Kidney glomerular epithelial cell (primary cell): ENCODE results near the gene DUSP3.

Experiments used
- DNase-seq: peaks from one replicate; lab custom pipeline; 2025; lab: John Stamatoyannopoulos, UW

Gene DUSP3

DNA sequence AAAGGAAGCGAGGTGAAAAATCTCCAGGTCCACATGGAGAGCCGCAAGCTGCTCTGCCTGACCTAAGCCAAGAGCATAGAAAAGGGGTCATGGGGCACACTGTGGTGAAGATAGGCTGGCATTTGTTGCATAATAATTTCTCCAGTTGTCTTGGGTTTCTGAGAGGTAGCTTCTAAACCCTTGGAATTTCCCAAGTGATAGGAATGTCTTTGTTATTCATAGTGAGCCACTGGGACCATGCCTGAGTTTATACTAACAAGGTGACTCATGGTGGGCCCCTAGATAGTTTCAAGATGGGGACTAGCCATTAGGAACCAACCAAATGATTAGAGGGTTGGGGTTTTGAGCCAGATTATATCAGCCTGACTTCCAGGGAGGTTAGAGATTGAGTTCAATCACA is 45.8 kb downstream of the DUSP3 start:
- peak; percentile 91 for DNase-seq

DNA sequence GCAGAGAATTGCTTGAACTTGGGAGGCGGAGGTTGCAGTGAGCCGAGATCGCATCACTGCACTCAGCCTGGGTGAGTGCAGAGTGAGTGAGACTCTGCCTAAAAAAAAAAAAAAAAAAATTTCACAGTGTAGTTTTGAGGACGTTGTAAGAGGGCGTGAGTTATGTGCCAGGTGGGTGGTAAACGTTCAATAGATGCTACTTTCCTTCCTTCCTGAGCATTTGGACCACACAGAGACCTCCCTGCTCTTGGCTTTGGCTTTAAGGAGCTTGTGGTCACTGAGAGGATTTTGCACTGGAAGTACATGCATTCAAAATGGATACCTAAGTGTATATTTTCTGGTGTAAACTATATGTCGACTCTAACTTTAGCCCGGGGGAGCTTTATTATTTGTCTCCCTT is 50.7 kb downstream of the DUSP3 start:
- DNase-seq = no peak

DNA sequence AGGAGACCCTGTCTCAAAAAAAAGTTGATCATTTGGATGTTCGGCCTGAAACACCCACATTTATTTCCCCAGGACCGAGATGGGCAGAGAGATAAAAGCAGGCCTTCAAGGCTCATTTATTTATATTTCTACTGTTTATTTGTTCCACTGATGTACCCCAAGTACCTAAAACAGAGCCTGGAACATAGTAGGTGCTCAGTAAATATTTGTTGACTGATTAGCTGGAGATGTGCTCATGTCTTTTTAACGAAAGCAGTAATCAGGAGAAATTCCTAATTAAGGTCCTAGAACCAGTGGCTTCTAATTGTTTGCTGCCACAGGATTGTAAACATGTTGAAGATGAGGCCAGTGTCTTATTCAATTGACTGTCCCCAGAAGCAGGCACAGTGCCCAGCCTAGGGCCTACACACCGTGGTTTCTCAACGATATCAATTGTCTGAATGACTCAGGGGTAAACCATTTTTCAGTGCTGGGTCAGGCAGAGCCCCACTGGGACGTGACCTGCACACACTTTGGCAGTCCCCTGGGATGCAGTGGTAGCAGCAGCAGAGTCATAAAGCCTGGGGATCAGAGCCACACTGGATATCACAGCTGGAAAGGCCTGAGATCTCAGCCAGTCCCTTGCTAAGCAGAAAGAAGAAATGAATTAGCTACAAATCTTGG is 54.9 kb downstream of the DUSP3 start:
- peak; percentile 40 for DNase-seq

DNA sequence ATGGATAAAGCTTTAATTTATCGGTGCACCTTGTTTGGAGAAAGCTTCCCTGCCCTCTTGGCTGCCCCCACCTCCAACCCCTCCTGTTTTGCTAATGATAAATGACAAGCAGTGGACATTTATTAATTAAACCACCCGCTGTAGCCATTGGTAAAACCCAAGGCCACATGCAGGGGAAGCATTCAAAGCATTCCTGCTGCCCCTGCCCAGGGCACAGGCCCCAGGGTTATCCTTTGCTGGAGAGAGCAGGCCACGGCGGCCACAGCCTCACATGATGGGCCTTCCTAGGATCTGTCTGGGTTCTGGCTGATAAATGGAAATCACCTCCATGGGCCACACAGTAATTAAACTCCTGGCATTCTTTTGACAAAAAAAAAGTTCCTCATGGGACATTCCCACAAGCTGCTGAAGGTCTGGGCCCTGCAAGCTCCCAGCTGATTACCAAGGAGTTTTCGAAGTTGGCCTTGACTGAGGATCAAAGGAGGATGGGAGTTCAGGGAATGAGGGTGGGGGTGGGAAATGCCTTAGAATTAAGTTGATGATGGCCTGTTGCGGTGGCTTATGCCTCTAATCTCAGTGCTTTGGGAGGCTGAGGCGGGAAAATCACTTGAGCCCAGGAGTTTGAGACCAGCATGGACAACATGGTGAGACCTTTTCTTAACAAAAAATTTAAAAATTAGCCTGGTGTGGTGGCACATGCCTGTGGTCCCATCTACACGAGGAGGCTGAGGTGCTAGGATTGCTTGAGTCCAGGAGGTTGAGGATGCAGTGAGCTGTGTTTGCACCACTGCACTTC is 55.7 kb downstream of the DUSP3 start:
- DNase-seq = no peak

DNA sequence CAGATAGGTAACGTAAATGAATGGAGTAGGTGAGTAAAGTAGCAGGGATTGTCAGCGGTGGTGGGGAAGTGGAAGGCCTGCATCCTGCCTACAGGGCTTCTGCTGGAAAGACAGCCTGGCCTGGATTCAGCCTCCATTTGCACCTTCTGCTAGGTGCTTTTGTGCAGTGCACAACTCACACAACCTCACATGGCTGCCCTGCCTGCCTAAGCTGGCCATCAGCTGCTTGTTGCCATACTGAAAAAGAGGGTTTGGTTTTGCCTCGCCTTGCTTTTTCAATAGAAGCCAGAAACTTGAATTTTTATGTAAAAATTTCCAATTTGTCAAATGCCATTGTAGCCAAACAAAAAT is 56.5 kb downstream of the DUSP3 start:
- no peak for DNase-seq

DNA sequence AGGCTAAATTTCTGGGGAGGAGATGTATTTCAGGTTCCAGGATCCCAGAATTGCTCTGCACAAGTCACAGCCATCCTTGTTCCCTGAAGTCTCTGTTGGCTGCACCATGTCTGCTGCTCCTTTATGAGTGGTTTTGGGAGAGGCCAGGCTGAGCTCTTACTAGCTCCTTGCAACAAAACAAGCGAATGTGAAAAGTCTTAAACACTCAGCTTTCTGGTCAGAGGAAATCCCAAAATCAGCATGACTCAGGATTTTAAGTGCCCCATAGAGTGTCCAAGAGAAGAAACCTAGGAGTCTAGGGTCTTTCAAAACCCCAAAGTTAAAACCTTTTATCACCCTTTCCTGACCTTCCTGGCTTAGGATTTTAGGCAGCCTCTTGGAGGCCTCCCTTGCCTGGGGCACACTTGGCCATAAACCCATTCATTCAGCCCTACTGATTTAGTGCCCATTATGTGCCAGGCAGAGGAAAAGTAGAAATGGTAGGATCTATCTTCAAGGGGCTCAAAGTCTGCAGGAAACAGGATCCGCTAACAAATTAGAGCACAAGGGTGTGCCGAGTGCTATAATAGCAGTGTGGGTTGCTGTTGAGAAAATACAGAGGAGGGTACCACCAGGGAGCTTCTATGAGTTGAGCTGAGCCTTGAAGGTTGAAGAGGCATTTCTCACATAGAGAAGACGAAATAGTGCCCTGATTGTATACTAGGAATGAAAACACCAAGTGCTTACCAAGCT is 57.1 kb downstream of the DUSP3 start:
- DNase-seq = no peak

DNA sequence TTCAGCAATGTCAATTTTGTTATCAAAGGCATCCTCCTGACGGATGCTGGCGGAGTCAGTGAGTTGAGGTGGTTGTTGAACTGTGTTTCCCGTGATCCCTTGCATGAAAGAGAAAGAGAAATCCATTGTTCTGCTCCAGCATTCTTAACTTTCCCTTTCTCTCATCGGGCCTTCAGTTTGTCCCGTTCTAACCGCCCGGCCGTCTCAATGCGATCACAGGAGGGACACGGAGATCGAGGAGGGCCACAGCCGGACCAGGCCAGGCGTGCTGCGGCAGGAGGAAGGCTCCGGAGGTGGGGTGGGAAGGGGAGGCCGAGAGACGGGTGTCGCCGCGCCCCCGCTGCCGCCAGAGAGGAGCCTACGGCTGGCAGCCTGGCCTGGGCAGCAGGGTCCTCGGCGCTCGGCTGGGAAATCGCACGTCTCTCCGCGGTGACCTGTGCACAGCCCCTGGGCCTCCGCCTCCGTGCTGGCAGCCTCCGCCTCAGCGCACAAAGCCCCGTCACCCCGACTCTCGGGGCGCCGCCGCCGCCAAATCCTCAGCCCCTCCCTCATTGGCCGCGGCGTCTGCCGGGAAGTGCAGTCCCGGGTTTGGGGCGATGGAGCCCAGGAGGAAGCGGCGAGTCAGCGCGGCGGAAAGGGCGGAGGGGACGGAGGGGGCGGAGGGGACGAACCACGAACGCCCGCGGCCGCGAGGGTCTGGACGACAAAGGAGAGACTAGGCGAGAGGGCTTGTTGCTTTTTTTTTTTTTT is 58.3 kb downstream of the DUSP3 start:
- DNase-seq = peak; percentile 29

DNA sequence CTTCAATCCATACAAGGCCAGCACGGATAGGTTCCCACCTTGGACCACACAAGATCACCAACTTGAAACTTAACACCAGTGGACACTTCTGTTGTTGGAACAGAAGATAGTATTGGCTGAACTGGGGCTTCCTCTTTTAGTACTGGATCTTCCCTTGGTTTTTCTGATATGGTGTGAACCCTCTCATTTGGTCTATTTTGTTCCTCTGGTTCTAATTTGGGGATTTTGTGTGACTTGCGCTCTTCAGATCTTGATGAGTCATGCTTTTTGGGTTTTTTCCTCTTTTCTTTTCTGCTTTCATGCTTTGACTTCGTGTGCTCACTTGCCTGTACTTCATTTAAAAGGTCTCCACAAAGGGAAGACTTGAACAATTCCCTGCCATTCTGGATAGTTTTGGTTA is 59.2 kb downstream of the DUSP3 start:
- no peak for DNase-seq

DNA sequence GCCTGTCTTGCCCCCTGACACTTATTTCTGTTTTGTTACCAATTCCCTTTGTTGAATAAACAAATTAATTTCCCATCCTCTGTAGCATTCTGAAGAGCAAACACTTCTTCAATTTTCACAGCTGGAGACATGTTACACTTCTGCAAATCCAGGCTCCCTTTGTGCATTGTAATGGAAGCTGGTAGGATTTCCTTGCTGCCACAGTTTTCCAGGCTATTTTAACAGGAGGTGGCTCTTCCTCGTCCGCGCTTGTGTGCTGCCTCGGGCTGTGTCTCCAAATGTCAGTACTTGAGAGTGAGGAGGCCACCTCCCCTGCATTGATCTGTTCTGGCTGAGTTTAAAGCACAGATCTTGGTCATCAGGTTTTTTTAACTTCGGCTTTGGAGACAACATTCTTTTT is 60.2 kb downstream of the DUSP3 start:
- no peak for DNase-seq

DNA sequence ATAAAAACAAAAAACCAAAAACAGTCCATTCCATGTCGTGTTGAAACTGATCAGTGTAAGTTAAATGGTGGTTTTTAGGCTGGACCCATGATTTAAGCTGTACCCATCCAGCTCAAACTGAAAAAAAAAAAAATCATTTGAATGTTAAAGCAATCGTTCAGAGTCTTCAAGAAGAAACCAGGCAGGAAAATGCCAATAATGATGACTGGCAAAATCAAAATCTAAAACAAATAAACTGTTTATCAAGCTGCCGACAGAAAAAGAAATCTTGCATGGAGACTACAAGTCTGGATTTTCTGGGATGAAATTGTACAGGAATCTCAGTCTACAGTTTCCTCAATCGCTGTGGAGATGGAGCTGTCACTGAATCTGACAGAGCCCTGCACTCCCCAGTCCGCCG is 60.9 kb downstream of the DUSP3 start:
- DNase-seq = no peak
